Stomach (tissue), 4 donors: ENCODE results near the gene PSPN.

Experiments used
- CTCF ChIP-seq, 7 experiments: fragments of 450-650 bp in 4 of 7; fragments of 200-600 bp in 3 of 7; sonication (generic) in 3 of 7; IDR thresholded peaks; one replicate each; pipeline ENCODE4 v1.5.1; 2016 to 2019; ENCODE audit warnings: antibody characterized with exemption in 7 of 7, control low read depth in 2 of 7, mild to moderate bottlenecking in 1 of 7
- POLR2A ChIP-seq, 4 donors: fragments of 450-650 bp; IDR thresholded peaks; one replicate each; pipeline ENCODE4 v1.6.1; 2016; ENCODE audit warnings: antibody characterized with exemption in 4 of 4, control low read depth in 2 of 4, mild to moderate bottlenecking in 1 of 4, moderate library complexity in 1 of 4
- POLR2AphosphoS5 ChIP-seq, 3 donors: sonication (generic); formaldehyde crosslinking; IDR thresholded peaks; one replicate each; pipeline ENCODE4 v1.6.1; 2016; ENCODE audit warnings: antibody characterized with exemption in 3 of 3

GRCh38 chr19:6334490-6335285, 41.0 kb downstream of the PSPN start:
- TF ChIP-seq POLR2A (IDR thresholded peaks at IDR 0.05) (no peak), CTCF (IDR thresholded peaks at IDR 0.05) (no peak), POLR2AphosphoS5 (IDR thresholded peaks at IDR 0.05) (no peak)
